CD4-positive, CD25-positive, alpha-beta regulatory T cell (primary cell): Measurements from ENCODE around the gene ZNF467. TPM values are rescaled to one million over a fixed set of nuclear protein-coding genes. Genes with fewer than 3 reads are reported as not detected.

Experiments used
- ATAC-seq, 2 donors: fragments of 150-1000 bp; cut with Tn5 transposase; one replicate each; pipeline ENCODE4 v1.10.0; 2021; ENCODE audit warnings: low read depth in 2 of 2, moderate number of reproducible peaks in 2 of 2, moderate library complexity in 1 of 2
- DNase-seq, 3 donors: peaks; one replicate each; pipeline versions ENCODE4 v3.0.0 to v3.0.0-alpha.2; 2012 to 2022; ENCODE audit warnings: mixed read lengths in 1 of 3
- H3K27ac ChIP-seq: one replicate; pipeline ENCODE4 v1.7.0; 2013; ENCODE audit warnings: mild to moderate bottlenecking, low read length; ENCODE audit not compliant: insufficient read depth, poor library complexity, severe bottlenecking
- H3K27me3 ChIP-seq: one replicate; pipeline ENCODE4 v1.7.0; 2013; ENCODE audit warnings: low read length; ENCODE audit not compliant: control insufficient read depth, insufficient read depth
- H3K36me3 ChIP-seq: one replicate; pipeline ENCODE4 v1.7.0; 2013; ENCODE audit warnings: mild to moderate bottlenecking, low read length, moderate library complexity; ENCODE audit not compliant: control insufficient read depth, insufficient read depth
- H3K4me1 ChIP-seq: 2 replicates; pipeline ENCODE4 v1.7.0; 2013; ENCODE audit warnings: mild to moderate bottlenecking, low read length; ENCODE audit not compliant: insufficient read depth, control insufficient read depth, poor library complexity, severe bottlenecking
- H3K4me3 ChIP-seq: one replicate; pipeline ENCODE4 v1.7.0; 2013; ENCODE audit warnings: low read depth, mild to moderate bottlenecking, low read length, moderate library complexity
- H3K9me3 ChIP-seq, 2 experiments: 1 replicate in 1 of 2; 2 replicates in 1 of 2; pipeline ENCODE4 v1.7.0; 2013; ENCODE audit warnings: low read length in 2 of 2, mild to moderate bottlenecking in 1 of 2, moderate library complexity in 1 of 2; ENCODE audit not compliant: control insufficient read depth in 2 of 2
- H3K27ac Mint-ChIP-seq, 3 donors: one replicate each; pipeline ENCODE4 v1.8.0; 2020 to 2022; ENCODE audit warnings: mild to moderate bottlenecking in 3 of 3, mixed read lengths in 3 of 3, moderate library complexity in 2 of 3
- H3K27me3 Mint-ChIP-seq: one replicate; pipeline ENCODE4 v1.8.0; 2022; ENCODE audit warnings: mild to moderate bottlenecking, mixed read lengths
- H3K36me3 Mint-ChIP-seq: one replicate; pipeline ENCODE4 v1.8.0; 2020; ENCODE audit warnings: mixed read lengths
- H3K4me1 Mint-ChIP-seq, 4 donors: one replicate each; pipeline ENCODE4 v1.8.0; 2020 to 2022; ENCODE audit warnings: mixed read lengths in 4 of 4, mild to moderate bottlenecking in 1 of 4
- H3K4me3 Mint-ChIP-seq, 4 donors: one replicate each; pipeline ENCODE4 v1.8.0; 2020 to 2022; ENCODE audit warnings: mild to moderate bottlenecking in 4 of 4, mixed read lengths in 4 of 4, moderate library complexity in 3 of 4
- H3K9me3 Mint-ChIP-seq, 7 donors: one replicate each; pipeline ENCODE4 v1.8.0; 2020 to 2022; ENCODE audit warnings: mixed read lengths in 7 of 7, mild to moderate bottlenecking in 3 of 7, moderate library complexity in 2 of 7
- polyA plus RNA-seq, 4 donors: library from polyadenylated mRNA; unstranded; fragments of 300-500 nt; fragmentation: Illumina TruSeq; gene quantifications; one replicate each; pipeline ENCODE4 v1.2.3, GENCODE V29; 2021
- total RNA-seq: library from RNA; stranded (reverse); gene quantifications from one replicate; pipeline ENCODE4 v1.2.3, GENCODE V29; 2022

ZNF467 gene
- total and polyA plus RNA-seq, 5 donors from 2014 or later: 0.76 to 2.3 (median 1.1) TPM

GRCh38 chr7:149813254-149814035 is 40.1 kb upstream of the ZNF467 start:
- ATAC-seq (no peak), DNase-seq (no peak)
- Histone ChIP-seq H3K4me3 (no peak overlapping the region), H3K27me3 (peaks cover 2% of the 10 kb centered on the region), H3K36me3 (no peaks in the 10 kb centered on the region), H3K27ac (no peak overlapping the region), H3K9me3 (no peaks in the 10 kb centered on the region), H3K4me1 (no peaks in the 10 kb centered on the region)
- H3K27me3 Mint-ChIP-seq: no peaks in the 10 kb centered on the region
- no peaks in the 10 kb centered on the region for H3K4me1 Mint-ChIP-seq
- no peak overlapping the region for H3K4me3 Mint-ChIP-seq
- no peaks in the 10 kb centered on the region for H3K9me3 Mint-ChIP-seq
- H3K27ac Mint-ChIP-seq: no peak overlapping the region
- H3K36me3 Mint-ChIP-seq: no peaks in the 10 kb centered on the region

- H3K27ac ChIP-seq: no peak overlapping the region
- peaks cover 2% of the 10 kb centered on the region for H3K27me3 ChIP-seq
- Mint-ChIP-seq H3K4me1 (no peaks in the 10 kb centered on the region), H3K9me3 (no peaks in the 10 kb centered on the region), H3K36me3 (no peaks in the 10 kb centered on the region), H3K27me3 (no peaks in the 10 kb centered on the region), H3K27ac (no peak overlapping the region), H3K4me3 (no peak overlapping the region)
- ATAC-seq (no peak), DNase-seq (no peak)
- H3K4me3 ChIP-seq: no peak overlapping the region
- H3K36me3 ChIP-seq: no peaks in the 10 kb centered on the region
- no peaks in the 10 kb centered on the region for H3K4me1 ChIP-seq
- H3K9me3 ChIP-seq: no peaks in the 10 kb centered on the region
Observed at GRCh38 chr7:149811831-149812490, 38.6 kb upstream of the ZNF467 start.

DNA sequence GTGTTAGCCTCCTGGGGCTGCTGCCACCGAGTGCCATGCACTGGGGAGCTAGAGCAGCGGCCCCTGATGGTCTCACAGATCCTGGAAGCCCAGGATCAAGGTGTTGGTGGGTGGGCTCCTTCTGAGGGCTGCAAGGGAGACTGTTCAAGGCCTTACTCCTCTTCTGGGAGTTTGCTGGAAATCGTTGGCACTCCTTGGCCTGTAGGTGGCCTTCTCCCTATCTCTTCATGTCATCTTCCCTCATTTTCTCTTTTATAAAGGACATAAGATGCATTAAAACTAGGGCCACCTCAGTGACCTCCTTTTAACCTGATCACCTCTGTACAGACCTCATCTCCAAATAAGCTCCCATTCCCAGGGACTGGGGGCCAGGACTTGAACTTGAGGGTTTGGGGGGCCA is 37.8 kb upstream of the ZNF467 start:
- H3K36me3 ChIP-seq: no peaks in the 10 kb centered on the region
- no peaks in the 10 kb centered on the region for H3K4me1 ChIP-seq
- H3K9me3 ChIP-seq: no peaks in the 10 kb centered on the region
- Mint-ChIP-seq H3K36me3 (no peaks in the 10 kb centered on the region), H3K4me1 (no peaks in the 10 kb centered on the region), H3K27ac (no peak overlapping the region), H3K4me3 (no peak overlapping the region), H3K27me3 (no peaks in the 10 kb centered on the region), H3K9me3 (no peaks in the 10 kb centered on the region)
- no peak overlapping the region for H3K4me3 ChIP-seq
- no peak overlapping the region for H3K27ac ChIP-seq
- ATAC-seq (no peak), DNase-seq (peak in 1 of 3 donors; percentile 9)
- peaks cover 2% of the 10 kb centered on the region for H3K27me3 ChIP-seq

DNA sequence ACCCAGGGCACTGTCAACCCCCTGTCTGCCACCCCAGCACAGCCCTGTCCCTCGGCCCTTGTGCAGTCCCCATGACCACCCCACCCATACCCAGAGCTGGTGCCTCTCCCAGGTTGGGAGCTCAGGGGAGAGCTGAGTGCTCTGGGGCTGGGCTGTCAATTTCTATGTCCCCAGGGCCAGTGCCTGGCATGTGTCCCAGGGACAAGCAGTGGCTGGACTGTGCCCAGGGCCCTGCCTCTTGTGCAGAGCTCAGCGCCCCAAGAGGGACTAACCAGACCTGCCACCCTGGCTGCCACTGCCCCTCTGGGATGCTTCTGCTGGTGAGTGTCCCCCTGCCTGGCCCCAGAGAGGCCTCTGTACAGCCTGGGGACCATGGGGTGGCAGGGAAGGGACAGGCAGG is 35.8 kb upstream of the ZNF467 start:
- Histone ChIP-seq H3K27ac (no peak overlapping the region), H3K9me3 (no peaks in the 10 kb centered on the region)
- H3K4me1 Mint-ChIP-seq: no peaks in the 10 kb centered on the region

GRCh38 chr7:149808311-149808710 is 34.9 kb upstream of the ZNF467 start:
- no peak overlapping the region for H3K27ac ChIP-seq
- Mint-ChIP-seq H3K27me3 (no peaks in the 10 kb centered on the region), H3K4me3 (no peak overlapping the region), H3K27ac (no peak overlapping the region), H3K4me1 (no peaks in the 10 kb centered on the region), H3K36me3 (no peaks in the 10 kb centered on the region), H3K9me3 (no peaks in the 10 kb centered on the region)
- no peak overlapping the region for H3K4me3 ChIP-seq
- H3K4me1 ChIP-seq: no peaks in the 10 kb centered on the region
- no peaks in the 10 kb centered on the region for H3K36me3 ChIP-seq
- no peak for DNase-seq
- no peak for ATAC-seq
- peaks cover 2% of the 10 kb centered on the region for H3K27me3 ChIP-seq
- H3K9me3 ChIP-seq: no peaks in the 10 kb centered on the region

More for the DNA sequence above, 35.8 kb upstream of the ZNF467 start:
- no peaks in the 10 kb centered on the region for H3K36me3 Mint-ChIP-seq
- peaks cover 2% of the 10 kb centered on the region for H3K27me3 ChIP-seq
- H3K4me3 ChIP-seq: no peak overlapping the region
- ATAC-seq (no peak), DNase-seq (no peak)
- no peaks in the 10 kb centered on the region for H3K4me1 ChIP-seq
- no peak overlapping the region for H3K27ac Mint-ChIP-seq
- H3K4me3 Mint-ChIP-seq: no peak overlapping the region
- no peaks in the 10 kb centered on the region for H3K9me3 Mint-ChIP-seq
- H3K36me3 ChIP-seq: no peaks in the 10 kb centered on the region
- H3K27me3 Mint-ChIP-seq: no peaks in the 10 kb centered on the region

GRCh38 chr7:149806726-149807125 is 33.3 kb upstream of the ZNF467 start:
- Mint-ChIP-seq H3K36me3 (no peaks in the 10 kb centered on the region), H3K27ac (no peak overlapping the region), H3K9me3 (no peaks in the 10 kb centered on the region), H3K4me3 (no peak overlapping the region), H3K27me3 (no peaks in the 10 kb centered on the region), H3K4me1 (no peaks in the 10 kb centered on the region)
- ATAC-seq (no peak), DNase-seq (no peak)
- no peaks in the 10 kb centered on the region for H3K9me3 ChIP-seq
- H3K36me3 ChIP-seq: no peaks in the 10 kb centered on the region
- peaks cover 2% of the 10 kb centered on the region for H3K27me3 ChIP-seq
- H3K4me1 ChIP-seq: no peaks in the 10 kb centered on the region
- H3K27ac ChIP-seq: no peak overlapping the region
- H3K4me3 ChIP-seq: no peak overlapping the region

DNA sequence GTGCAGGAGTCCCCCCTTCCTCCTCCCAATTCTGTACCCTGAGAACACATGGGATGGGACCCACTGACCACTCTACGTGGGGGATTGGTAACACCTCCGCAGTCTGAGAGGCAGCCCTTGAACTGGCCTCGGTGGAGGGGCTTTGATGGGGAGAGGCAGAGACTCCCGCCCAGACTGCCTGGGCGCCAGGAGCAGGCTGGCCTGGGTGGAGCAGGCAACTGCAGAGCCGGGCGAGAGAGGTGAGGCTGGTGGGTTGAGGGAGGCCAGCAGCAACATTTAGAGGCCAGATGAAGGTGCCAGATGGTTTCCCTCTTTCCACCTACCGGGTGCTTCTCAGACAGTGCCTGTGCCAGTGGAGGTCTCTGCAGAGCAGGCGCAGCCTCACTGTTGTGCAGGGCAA is 30.7 kb upstream of the ZNF467 start:
- Histone ChIP-seq H3K27me3 (no peaks in the 10 kb centered on the region), H3K4me3 (no peak overlapping the region), H3K9me3 (no peaks in the 10 kb centered on the region), H3K4me1 (no peaks in the 10 kb centered on the region), H3K36me3 (no peaks in the 10 kb centered on the region), H3K27ac (no peak overlapping the region)
- no peak for ATAC-seq
- no peak for DNase-seq
- Mint-ChIP-seq H3K4me1 (no peaks in the 10 kb centered on the region), H3K27ac (no peak overlapping the region), H3K9me3 (no peaks in the 10 kb centered on the region), H3K4me3 (no peak overlapping the region), H3K36me3 (no peaks in the 10 kb centered on the region), H3K27me3 (no peaks in the 10 kb centered on the region)

DNA sequence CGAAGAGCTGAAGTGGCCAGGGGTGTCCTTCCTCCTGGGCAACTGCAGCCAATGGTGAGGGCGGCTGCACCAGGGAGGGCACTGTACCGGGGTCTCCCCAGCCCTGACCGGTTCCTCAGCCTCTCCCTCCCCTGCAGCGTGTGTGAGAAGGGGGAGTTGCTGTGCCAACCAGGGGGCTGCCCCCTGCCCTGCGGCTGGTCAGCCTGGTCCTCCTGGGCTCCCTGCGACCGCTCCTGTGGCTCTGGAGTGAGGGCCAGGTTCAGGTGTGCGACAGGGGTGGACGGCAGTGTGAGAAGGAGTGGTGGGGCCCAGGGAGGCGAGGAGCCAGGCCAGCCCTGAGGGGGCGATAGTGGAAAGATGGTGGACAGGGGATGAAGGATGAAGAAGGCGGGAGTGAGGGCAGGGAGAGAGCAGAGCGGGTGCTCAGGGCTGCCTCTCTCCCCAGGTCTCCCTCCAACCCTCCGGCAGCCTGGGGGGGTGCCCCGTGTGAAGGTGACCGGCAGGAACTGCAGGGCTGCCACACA is 30.2 kb upstream of the ZNF467 start:
- Histone ChIP-seq H3K9me3 (no peaks in the 10 kb centered on the region), H3K27ac (no peak overlapping the region), H3K27me3 (no peaks in the 10 kb centered on the region), H3K4me3 (no peak overlapping the region), H3K4me1 (no peaks in the 10 kb centered on the region), H3K36me3 (no peaks in the 10 kb centered on the region)
- H3K36me3 Mint-ChIP-seq: no peaks in the 10 kb centered on the region
- H3K9me3 Mint-ChIP-seq: no peaks in the 10 kb centered on the region
- no peak for ATAC-seq
- H3K27ac Mint-ChIP-seq: no peak overlapping the region
- no peak for DNase-seq
- no peaks in the 10 kb centered on the region for H3K27me3 Mint-ChIP-seq
- H3K4me1 Mint-ChIP-seq: no peaks in the 10 kb centered on the region
- no peak overlapping the region for H3K4me3 Mint-ChIP-seq
